IPS-NIHi11 (cell line): ENCODE results near the gene TEX38.
"Not testable (repeated sequence)": the region's sequence is repeated elsewhere in the genome, so short reads cannot be mapped to it uniquely, and the experiment has no call there.

Source experiments
- DNase-seq: peaks from one replicate; pipeline ENCODE4 v3.0.0; 2012; ENCODE audit warnings: mixed read lengths, low spot score

TEX38 gene

DNA sequence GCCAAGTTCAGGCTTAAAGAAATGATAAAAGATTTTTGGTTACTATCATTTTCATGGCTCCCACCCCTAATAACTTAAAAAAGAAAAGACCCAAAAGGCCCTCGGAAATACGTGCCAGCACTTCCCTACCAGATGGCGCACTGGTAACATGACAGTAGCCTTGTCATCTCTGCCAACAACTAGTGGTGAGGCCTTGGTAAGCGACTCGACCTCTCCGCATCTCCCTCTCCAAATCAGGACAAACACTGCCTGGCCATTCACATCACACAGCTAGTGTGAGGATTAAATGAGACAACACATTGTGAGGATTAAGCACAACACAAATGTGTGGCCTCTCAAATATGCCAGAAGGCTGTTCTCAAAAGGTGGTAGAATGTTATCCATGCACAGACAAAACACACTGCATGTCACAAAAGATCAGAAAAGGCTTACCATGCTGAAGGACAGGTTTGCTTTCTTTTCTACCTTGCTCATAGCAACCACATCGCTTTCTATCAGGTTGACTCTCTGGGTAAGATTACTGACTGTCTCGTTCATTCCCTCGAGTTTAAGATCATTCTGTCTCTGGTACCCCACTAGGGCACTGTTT, 16.4 kb downstream of the TEX38 start:
- no peak for DNase-seq

DNA sequence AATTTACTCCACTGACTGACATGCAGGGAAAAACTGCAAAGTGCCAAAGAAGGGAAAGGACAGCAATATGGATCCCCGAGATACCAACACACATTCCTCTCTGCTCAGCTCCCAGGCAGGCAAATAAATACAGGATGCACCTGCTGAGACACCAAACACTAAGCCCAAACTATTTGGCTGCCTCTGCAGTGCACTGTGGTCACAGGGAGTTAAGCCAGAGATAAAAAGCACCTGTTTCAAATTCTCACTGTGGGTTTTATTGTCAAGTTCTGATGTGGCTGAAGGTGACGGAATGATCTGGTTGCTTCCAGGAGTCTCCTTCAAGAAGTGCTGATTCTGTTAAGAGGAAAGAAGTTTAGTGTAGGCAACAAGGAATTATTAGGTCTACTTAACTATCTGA, 17.7 kb downstream of the TEX38 start:
- DNase-seq = no peak

DNA sequence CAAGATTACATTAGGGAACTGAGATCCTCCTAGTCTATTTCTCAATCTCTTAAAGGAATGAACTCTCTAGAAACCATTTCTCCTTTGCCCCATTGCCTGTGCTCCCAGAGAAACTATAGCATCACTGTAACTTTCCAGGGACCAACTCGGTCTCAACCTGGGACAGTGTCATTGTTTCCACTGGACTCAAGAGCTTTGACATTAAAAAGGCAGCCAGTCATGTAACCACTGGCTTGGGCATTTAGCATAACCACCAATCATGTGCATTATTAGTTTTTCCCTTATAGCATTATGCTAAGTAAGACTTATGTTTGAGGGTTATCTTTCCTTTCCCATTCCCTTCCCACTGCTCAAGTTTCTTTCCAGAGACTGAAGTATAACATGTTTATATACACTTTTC, 18.2 kb downstream of the TEX38 start:
- no peak for DNase-seq

DNA sequence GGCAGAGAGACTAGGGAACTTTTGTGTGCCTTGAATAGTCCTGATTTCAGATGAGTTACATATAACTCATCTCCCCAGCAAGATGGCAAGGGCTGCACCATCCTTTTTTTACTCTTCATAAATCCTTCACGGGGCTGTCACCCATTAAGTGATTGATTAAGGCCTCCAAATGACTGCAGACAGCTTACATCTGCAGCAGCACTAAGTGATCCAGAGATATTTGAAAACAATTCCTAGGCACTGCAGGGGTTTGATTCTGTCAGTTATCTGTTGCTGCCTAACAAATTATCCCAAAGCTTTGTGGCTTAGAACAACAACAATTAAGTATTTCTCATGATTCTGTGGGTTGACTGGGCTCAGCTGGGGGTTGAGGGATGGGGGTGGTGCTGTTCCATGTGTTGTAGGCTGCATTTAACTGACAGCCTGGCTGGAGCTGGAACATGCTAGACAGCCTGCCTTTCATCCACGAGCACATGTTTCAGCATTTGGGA, 19.3 kb downstream of the TEX38 start:
- DNase-seq = no peak

DNA sequence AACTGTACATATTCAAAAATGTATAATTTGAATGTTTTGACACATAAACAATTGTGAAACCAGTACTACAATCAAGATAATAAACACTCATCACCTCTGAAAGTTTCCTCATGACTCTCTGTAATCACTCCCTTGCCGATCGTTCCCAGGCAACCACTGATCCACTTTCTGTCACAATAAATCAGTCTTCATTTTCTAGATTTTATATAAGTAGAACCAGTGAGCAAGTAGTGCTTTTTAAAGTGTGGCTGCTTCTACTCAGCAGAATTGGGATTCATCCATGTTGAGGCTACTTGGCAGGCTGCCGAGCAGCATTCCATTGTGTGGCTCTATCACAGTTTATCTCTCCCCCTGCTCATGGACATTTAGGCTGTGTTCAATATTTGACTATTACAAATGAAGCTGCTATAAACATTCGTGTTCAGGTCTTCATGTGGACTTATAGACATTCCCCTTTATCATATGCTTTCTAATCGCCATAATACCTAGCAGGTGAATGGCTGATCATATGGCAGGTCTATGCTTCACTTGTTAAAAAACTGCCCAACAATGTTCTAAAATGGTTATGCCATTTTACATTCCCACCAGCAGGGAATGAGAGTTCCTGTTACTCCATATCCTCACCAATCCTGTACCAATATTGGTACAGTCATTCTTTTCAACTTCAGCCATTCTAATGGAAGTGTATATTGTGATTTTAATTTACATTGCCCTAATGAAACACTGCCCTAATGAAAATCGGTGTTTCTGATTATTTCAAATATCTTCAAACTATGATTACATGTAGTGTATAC, 20.5 kb downstream of the TEX38 start:
- DNase-seq = no peak

DNA sequence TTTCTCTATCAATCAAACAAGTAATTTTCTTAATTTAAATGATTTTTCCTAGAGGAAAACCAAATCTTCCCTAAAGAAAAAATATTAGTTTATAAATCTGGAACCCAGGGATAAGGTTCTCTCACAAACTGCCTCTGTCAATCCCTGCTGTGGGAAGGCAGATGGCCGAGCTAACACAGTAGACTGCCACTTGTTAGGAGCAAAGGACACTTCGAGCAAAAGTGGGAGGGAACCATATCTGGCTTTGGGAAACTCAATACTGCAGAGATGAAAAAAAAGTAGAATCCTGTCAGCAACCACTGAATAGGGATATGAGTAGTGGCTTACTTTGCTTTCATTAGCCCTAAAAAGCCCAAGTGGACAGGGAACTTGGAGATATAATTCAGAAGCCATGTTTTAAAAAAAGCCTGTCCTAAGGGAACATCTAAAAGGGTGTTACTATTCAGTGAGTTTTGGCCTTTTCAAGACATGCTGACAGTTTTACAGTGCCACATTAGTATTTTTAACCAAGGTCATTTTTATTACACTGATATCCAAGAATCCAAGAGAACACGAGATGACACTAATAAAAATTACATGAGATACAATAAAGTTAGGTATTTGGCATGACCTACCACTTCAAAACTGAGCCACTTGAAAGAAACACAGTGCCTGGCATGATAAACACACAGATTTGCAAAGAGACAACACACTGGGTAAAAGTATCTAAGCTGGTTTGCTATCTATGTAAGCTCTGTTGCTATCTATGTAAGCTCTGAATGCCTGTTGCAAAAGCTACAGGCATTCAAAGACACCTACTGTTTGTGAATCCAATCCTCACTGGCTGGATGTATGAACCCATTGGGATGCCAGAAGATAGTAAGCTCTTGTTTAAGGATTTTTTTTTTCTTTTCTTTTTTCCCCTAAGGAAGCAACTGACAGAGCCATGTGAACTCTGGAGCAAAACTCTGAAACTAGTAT, 21.4 kb downstream of the TEX38 start:
- no peak for DNase-seq

DNA sequence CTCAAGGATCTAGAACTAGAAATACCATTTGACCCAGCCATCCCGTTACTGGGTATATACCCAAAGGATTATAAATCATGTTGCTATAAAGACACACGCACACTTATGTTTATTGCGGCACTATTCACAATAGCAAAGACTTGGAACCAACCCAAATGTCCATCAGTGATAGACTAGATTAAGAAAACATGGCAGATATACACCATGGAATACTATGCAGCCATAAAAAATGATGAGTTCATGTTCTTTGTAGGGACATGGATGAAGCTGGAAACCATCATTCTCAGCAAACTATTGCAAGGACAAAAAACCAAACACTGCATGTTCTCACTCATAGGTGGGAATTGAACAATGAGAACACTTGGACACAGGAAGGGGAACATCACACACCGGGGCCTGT, 23.0 kb downstream of the TEX38 start:
- DNase-seq = not testable (repeated sequence)

DNA sequence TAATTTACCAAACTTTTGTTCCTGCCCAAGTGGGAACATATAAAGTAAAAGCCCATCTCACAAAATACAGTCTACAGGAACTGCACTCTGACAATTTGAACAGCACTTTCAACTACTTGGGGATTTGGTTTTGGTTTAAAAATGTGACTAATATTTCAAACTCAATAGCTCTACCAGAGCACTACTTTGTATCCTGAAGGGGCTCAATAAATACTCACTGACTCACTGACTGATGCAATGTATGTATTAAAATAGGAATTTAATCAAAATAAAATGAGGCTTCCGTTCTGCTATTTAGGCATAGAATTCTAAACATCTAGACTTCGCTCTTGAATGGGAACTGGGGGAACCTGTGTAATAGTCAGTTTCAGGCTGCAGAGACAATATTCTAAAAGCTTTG, 25.4 kb downstream of the TEX38 start:
- DNase-seq = no peak

DNA sequence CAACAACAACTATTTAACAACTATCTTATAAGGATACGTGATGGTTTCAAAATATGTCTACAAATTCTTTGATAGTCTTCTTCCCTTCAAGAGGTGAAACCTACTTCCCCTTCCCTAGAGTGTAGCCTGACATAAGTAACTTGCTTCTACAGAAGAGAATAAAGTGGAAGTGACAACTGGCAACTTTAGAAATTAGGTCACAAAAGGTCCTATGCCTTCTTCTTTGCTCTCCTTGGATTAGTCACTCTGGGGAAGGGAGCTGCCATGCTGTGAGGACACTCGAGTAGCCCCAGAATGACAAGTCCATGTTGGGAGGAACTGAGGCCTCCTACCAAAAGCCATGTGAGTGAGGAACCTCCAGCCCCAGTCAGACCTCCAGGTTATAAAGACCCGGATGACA, 28.0 kb downstream of the TEX38 start:
- DNase-seq = no peak

DNA sequence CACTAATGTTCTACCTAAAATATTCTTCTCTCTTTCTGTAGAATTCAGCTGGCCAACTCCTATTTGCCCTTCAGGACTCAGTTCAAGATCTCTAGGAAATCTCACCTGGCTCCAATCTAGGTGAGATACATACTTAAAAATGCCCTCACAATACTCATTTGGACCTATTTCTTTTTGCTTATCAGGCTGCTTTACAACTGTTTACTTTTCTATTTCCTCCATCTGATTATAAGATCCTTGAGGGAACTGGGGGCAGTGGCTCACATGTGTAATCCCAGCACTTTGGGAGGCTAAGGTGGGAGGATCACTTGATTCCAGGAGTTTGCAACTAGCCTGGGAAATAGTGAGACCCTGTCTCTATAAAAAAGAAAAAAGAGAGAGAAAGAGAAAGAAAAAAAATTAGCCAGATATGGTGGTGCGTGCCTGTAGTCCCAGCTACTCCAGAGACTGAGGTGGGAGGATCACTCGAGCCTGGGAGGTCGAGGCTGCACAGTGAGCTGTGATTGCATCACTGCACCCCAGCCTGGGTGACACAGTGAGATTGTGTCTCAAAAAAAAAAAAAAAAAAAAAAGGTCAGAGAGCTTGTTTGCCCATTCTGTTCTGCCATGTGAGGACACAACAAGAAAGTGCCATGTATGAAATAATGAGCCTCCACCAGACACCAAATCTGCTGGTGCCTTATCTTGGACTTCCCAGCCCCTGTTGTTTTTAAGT, 32.4 kb downstream of the TEX38 start:
- no peak for DNase-seq

DNA sequence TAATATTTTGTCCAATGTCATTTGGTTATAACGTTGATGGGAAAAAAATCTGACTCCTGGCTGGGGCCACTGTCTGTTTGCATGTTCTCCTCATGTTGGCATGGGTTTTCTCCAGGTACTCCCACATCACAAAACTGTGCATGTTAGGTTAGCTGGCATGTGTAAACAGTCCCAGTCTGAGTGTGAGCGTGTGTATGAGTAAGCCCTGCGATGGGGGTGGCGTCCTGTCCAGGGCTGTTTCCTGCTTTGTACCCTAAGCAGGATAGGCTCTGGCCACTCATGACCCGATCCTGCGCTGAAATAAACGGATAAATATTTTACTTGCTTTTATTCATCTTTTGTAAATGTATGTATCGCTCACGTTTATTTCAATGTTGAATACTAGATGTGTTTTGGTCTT, 33.8 kb downstream of the TEX38 start:
- no peak for DNase-seq

DNA sequence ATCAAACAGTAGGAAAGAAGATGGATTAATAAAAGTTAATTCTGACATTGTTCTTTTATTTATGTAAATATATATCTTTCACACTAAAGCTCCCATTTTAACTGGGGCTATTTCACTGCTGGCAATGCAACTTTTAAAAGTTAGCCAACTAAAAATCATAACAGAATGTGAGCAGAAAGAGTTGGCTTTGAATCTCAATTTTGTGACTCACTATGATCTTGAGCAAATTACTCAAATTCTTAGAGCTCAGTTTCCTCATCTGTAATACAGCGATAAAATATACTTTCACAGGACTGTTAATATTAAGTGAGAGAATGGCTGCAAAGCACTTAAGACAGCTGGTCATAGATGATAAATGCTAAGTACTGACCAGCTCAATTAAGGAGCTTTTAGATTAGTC, 36.5 kb downstream of the TEX38 start:
- no peak for DNase-seq

DNA sequence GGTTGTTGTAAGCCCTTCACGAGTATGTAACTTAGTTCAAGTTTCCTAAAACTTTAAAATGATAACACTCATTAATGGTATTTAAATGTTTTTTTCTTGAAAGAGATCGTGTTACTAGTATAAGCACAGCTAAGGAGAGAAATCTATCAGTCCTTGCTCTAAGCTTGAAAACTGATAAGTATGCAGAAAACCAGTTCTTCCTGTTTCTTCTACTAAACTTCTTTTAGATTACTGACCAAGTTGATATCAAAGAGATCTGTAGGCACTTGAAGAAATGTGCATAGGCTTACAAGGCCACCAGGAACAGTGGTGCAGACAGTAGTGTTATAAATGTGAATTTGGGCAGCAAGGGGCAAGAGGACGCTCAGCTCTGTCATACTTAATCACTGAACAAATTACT, 43.3 kb downstream of the TEX38 start:
- no peak for DNase-seq

DNA sequence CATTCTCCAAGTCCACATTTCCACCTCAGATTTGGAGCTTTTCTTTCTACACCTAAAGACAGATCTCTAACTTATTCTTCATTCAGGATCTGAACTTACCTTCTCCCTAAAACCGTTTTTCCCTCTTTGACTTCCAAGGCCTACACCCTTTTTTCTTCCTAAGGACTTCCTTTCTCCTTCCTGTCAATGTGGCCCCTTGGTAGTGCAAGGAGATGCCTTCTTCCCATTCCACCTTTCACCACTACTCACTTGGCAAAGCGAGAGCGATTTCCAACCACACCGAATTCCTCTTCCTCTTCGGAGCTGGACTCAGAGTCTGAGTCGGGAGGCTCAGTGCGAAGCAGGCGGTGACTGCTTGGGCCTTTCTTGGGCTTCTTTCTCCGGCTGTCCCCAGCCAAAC, 46.0 kb downstream of the TEX38 start:
- no peak for DNase-seq

DNA sequence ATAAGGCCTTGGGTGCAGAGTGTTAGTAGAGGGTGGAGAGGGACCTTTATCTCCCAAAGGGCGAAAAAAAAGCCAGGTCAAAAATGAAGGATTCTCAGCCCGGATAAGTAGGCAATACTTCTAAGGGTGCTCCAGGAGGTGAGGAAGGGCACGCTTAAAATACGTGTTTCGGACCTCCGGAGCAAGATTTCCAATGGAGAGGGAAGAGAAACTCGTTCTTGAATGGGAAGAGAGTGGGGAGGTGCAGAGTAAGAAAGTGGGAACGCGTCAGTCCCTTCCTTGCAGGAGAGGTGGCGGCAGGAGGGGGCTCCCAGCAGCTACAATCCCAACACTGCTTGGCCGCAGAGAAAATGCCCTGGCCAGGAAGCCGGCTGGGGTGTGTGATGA, 46.7 kb downstream of the TEX38 start:
- no peak for DNase-seq

DNA sequence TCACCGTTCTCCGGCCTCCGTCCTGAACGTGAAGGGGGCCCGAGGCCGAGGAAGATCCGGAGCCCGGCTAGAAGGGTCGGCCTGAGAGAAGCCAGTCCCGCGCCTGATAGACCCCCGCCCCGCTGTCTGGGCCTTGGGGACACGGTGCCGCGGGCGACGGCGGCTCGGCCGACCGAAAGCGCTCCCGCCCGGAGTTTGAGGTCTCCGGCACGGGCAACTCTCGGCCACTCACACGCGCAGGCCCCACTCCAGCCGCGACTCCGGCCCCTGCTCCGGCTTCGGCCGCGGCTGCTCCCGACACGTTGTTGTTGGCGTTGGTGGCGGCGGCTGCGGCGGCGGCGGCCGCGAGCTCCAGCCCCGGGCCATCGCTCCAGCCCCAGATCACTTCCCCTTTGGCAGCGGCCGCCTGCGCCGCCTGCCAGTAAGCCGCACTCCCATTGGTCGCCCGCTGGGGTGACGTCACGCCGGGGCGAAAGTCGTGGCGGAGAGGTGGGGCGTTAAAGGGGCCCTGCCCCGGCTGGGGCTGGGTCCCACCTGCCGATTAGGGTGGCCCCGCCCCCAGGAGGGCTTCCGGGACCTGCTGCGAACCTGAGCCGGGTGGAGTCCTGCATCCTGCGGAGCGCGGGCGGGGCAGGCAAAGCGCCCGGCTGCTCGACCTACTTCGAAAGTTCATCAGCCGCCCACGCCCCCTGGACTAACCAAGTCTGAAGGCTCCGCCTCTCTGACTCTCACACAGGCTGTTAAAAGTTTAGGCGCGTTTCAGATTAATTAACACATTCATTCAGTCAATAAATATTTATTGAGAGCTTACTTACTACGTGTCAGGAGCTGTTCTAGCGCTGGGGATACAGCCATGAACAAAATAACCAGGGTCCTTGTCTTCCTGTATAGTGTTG, 47.3 kb downstream of the TEX38 start, which contains the start of gene EFCAB14:
TSS of gene EFCAB14 (minus strand) at position 388 of the 896 bp plus-strand sequence. CDS start 1,027 bp downstream, outside the sequence.
- peak; percentile 99 for DNase-seq

DNA sequence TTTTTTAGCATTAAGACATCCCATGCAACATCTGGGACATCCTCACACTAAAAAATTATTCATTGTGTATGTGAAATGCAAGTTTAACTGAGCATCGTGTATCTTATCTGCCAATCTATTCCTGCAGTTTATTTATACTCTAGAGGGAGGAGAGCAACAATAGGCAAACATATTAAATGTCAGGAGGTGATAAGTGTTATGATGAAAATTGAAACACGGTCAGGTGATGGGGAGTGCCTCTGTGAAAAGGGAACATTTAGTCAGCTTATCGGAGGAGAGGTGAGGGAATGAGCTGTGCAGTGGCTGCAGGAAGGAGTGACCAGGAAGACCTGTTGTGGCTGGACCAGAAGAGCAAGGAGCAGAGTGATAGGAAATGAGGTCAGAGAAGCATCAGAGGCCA, 48.0 kb downstream of the TEX38 start:
- DNase-seq = no peak

DNA sequence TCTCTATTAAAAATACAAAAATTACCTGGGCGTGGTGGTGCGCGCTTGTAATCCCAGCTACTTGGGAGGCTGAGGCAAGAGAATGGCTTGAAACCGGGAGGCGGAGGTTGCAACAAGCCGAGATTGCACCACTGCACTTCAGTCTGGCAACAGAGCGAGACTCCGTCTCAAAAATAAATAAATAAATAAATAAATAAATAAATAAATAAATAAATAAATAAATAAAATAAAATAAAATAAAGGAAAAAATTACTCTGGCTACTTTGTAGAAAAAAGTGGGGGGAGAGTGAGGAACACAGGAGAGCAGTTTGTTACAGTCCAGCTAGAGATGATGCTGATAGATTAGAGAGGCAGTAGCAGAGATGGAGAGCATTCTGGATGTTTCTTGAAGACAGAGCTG, 48.7 kb downstream of the TEX38 start:
- not testable (repeated sequence) for DNase-seq

DNA sequence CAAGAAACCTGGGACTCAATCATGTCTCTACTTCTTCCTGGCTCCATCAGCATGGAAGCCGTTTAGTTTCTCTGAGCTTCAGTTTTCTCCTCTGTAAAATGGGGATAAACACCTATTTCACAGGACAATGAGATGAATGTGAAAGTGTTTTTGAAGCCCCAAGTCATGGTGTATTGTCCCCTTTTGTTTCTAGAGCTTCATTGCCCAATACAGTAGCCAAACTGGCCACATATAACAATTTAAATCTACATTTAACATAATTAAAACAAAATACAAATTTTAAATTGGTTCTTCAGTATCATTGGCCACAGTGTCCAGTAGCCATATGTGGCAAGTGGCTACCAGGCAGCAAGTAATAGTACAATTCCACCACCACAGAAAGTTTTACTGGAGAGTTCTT, 49.5 kb downstream of the TEX38 start:
- no peak for DNase-seq

DNA sequence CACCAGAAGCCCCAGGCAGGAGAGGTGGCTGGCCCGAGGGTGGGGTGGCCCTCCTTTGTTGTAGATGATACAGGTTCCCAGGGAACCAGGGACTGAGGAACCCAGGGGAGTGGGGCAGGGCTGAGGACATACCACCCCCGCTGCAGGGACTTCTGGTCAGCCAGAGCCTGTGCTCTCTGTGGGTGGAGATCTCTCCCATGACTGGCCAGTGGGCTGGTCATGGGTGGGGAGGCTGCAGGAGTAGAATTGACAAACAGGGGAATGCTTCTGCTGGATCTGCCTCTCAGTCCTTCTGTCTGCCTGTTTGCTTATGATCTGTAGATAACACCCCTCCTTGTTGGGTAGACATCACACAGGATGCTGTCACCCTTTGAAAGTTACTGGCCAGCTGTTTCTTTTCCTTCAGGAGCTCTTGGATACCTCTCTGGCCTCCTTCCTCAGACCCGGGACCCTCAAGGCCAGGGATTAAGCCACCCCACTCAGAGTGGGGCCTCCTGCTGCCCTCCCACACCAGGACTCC, 50.1 kb downstream of the TEX38 start:
- DNase-seq = no peak
